Hepatocyte (in vitro differentiated cells): Measurements from ENCODE around the gene SERINC1. TPM values are rescaled to one million over a fixed set of nuclear protein-coding genes. Genes with fewer than 3 reads are reported as not detected.
"Not testable (repeated sequence)": the region's sequence is repeated elsewhere in the genome, so short reads cannot be mapped to it uniquely, and the experiment has no call there.

Experiments
- DNase-seq: peaks from one replicate; pipeline ENCODE4 v3.0.0-alpha.2; 2016; ENCODE audit warnings: low spot score
- H2AFZ ChIP-seq: fragments of 200-600 bp; sonication (generic); 2 replicates; pipeline ENCODE4 v1.6.0; 2016; ENCODE audit warnings: antibody characterized with exemption, mild to moderate bottlenecking
- H3K27ac ChIP-seq: fragments of 200-600 bp; sonication (generic); 2 replicates; pipeline ENCODE4 v1.5.1; 2016; ENCODE audit warnings: mild to moderate bottlenecking
- H3K27me3 ChIP-seq: fragments of 200-600 bp; sonication (generic); 2 replicates; pipeline ENCODE4 v1.6.1; 2016
- H3K36me3 ChIP-seq: fragments of 200-600 bp; sonication (generic); replicated peaks from 2 replicates; pipeline ENCODE4 v1.5.1; 2016; ENCODE audit warnings: low read depth; ENCODE audit not compliant: insufficient read depth
- H3K4me1 ChIP-seq: fragments of 200-600 bp; sonication (generic); 2 replicates; pipeline ENCODE4 v1.5.1; 2016; ENCODE audit warnings: mild to moderate bottlenecking, moderate library complexity; ENCODE audit not compliant: insufficient read depth
- H3K4me2 ChIP-seq: fragments of 200-600 bp; sonication (generic); 2 replicates; pipeline ENCODE4 v1.6.0; 2016
- H3K4me3 ChIP-seq: fragments of 200-600 bp; sonication (generic); 2 replicates; pipeline ENCODE4 v1.5.1; 2016; ENCODE audit warnings: mild to moderate bottlenecking
- H3K79me2 ChIP-seq: fragments of 200-600 bp; sonication (generic); 2 replicates; pipeline ENCODE4 v1.6.0; 2017; ENCODE audit warnings: mild to moderate bottlenecking
- H3K9me2 ChIP-seq: fragments of 200-600 bp; sonication (generic); replicated peaks from 2 replicates; pipeline ENCODE4 v1.6.0; 2017; ENCODE audit warnings: mild to moderate bottlenecking; ENCODE audit not compliant: insufficient read depth
- H3K9me3 ChIP-seq: fragments of 200-600 bp; sonication (generic); 2 replicates; pipeline ENCODE4 v1.5.1; 2016; ENCODE audit warnings: low read depth, mild to moderate bottlenecking
- H4K20me1 ChIP-seq: fragments of 200-600 bp; sonication (generic); 2 replicates; pipeline ENCODE4 v1.6.0; 2016; ENCODE audit warnings: mild to moderate bottlenecking; ENCODE audit not compliant: insufficient read depth, poor library complexity, severe bottlenecking
- CTCF ChIP-seq: fragments of 200-600 bp; sonication (generic); IDR thresholded peaks from 2 replicates; pipeline ENCODE4 v1.5.1; 2016; ENCODE audit warnings: antibody characterized with exemption, mild to moderate bottlenecking; ENCODE audit not compliant: poor library complexity
- EZH2 ChIP-seq: fragments of 200-600 bp; sonication (generic); IDR thresholded peaks from 2 replicates; pipeline ENCODE4 v1.6.1; 2016; ENCODE audit warnings: antibody characterized with exemption, mild to moderate bottlenecking, borderline replicate concordance
- EZH2phosphoT487 ChIP-seq: fragments of 200-600 bp; sonication (generic); IDR thresholded peaks from one replicate; pipeline ENCODE4 v1.6.1; 2018; ENCODE audit warnings: antibody characterized with exemption, mild to moderate bottlenecking, low read depth, moderate library complexity; ENCODE audit not compliant: unreplicated experiment, severe bottlenecking
- WGBS: methylation state at CpG from one replicate; pipeline ENCODE4 v1.1.6; 2016; ENCODE audit warnings: low lambda C conversion rate; ENCODE audit errors: missing lambda C conversion rate; 5-methylcytosine and 5-hydroxymethylcytosine counted together
- polyA plus RNA-seq: library from polyadenylated mRNA; unstranded; fragments of >200 nt; fragmentation: Nextera tagmentation; extraction: Ambion mirVana; gene quantifications from 2 replicates; pipeline ENCODE4 v1.2.1, GENCODE V29; 2016
- total RNA-seq: library from RNA; depleted of rRNA; stranded (reverse); fragments of >200 nt; gene quantifications from 2 replicates; pipeline ENCODE4 v1.2.3, GENCODE V29; 2014

Gene SERINC1
- total and polyA plus RNA-seq, 2 experiments from 2014 or later = 165 to 240 TPM

- 4% methylated on average over 8 of the region's 8 CpGs for WGBS
- Histone ChIP-seq H3K9me3 (no peaks in the 10 kb centered on the region), H3K9me2 (no peaks in the 10 kb centered on the region), H3K4me2 (peak overlapping the region; percentile 77), H3K4me1 (no peaks in the 10 kb centered on the region), H3K27ac (peak overlapping the region; percentile 96), H3K79me2 (peaks cover 53% of the 10 kb centered on the region), H3K27me3 (no peaks in the 10 kb centered on the region), H3K4me3 (peak overlapping the region; percentile 53), H4K20me1 (peaks cover 36% of the 10 kb centered on the region), H2AFZ (peak overlapping the region; percentile 87), H3K36me3 (no peaks in the 10 kb centered on the region)
- no peak for TF ChIP-seq EZH2
- no peak for TF ChIP-seq EZH2phosphoT487
- no peak for TF ChIP-seq CTCF
- no peak for DNase-seq
Observed at GRCh38 chr6:122472022-122472340, 374 bp upstream of the SERINC1 start.

GRCh38 chr6:122461885-122462284, 9.7 kb downstream of the SERINC1 start:
- Histone ChIP-seq H3K79me2 (peaks cover 99% of the 10 kb centered on the region), H3K36me3 (no peaks in the 10 kb centered on the region), H3K4me3 (no peak overlapping the region), H3K27me3 (no peaks in the 10 kb centered on the region), H3K4me2 (no peak overlapping the region), H4K20me1 (peaks cover 100% of the 10 kb centered on the region), H3K4me1 (no peaks in the 10 kb centered on the region), H3K9me2 (no peaks in the 10 kb centered on the region), H3K9me3 (no peaks in the 10 kb centered on the region), H3K27ac (no peak overlapping the region), H2AFZ (no peak overlapping the region)
- DNase-seq = no peak
- WGBS = 92% methylated on average over 2 of the region's 2 CpGs
- TF ChIP-seq EZH2 (no peak), CTCF (no peak), EZH2phosphoT487 (no peak)

GRCh38 chr6:122459865-122460416, 11.7 kb downstream of the SERINC1 start:
- H3K27me3 ChIP-seq, H3K4me3 ChIP-seq, DNase-seq, H2AFZ ChIP-seq, H3K36me3 ChIP-seq, H3K9me3 ChIP-seq, H3K4me1 ChIP-seq, H3K9me2 ChIP-seq: not testable (repeated sequence)
- H3K4me2 ChIP-seq = peak overlapping the region; percentile 1
- H4K20me1 ChIP-seq = peaks cover 91% of the 10 kb centered on the region
- H3K79me2 ChIP-seq = peaks cover 99% of the 10 kb centered on the region
- 93% methylated on average over 8 of the region's 8 CpGs for WGBS
- H3K27ac ChIP-seq = peak overlapping the region; percentile 25

GRCh38 chr6:122459240-122459639, 12.4 kb downstream of the SERINC1 start:
- Histone ChIP-seq H4K20me1 (peaks cover 89% of the 10 kb centered on the region), H3K4me3 (no peak overlapping the region), H3K9me2 (no peaks in the 10 kb centered on the region), H3K36me3 (no peaks in the 10 kb centered on the region), H3K9me3 (no peaks in the 10 kb centered on the region), H3K27ac (peak overlapping the region; percentile 25), H3K79me2 (peaks cover 97% of the 10 kb centered on the region), H3K27me3 (no peaks in the 10 kb centered on the region), H3K4me2 (peak overlapping the region; percentile 1), H2AFZ (no peak overlapping the region), H3K4me1 (no peaks in the 10 kb centered on the region)
- DNase-seq = no peak
- no peak for TF ChIP-seq CTCF
- WGBS = 54% methylated on average over 2 of the region's 2 CpGs
